GM12872 (cell line): ENCODE measurements around the gene SERPINA6.

Experiments
- CTCF ChIP-seq: IDR thresholded peaks from 3 replicates; pipeline ENCODE4 v1.5.1; 2011; ENCODE audit warnings: low read depth, mild to moderate bottlenecking, low read length, moderate library complexity; ENCODE audit not compliant: insufficient read depth

SERPINA6 gene

GRCh38 chr14:94360945-94361565, 37.9 kb upstream of the SERPINA6 start:
- no peak for TF ChIP-seq CTCF

- TF ChIP-seq CTCF: no peak
Observed at GRCh38 chr14:94357166-94357565, 34.0 kb upstream of the SERPINA6 start.

- TF ChIP-seq CTCF: no peak
Observed at GRCh38 chr14:94356379-94357056, 33.4 kb upstream of the SERPINA6 start.

- peak; percentile 49; the same call in 2 of the 3 replicates for TF ChIP-seq CTCF
Observed at GRCh38 chr14:94355191-94355794, 32.2 kb upstream of the SERPINA6 start.

GRCh38 chr14:94354638-94355185, 31.6 kb upstream of the SERPINA6 start:
- TF ChIP-seq CTCF: no peak

GRCh38 chr14:94349276-94349675, 26.1 kb upstream of the SERPINA6 start:
- no peak for TF ChIP-seq CTCF

GRCh38 chr14:94348836-94349235, 25.7 kb upstream of the SERPINA6 start:
- TF ChIP-seq CTCF: no peak
